Suppressor macrophage treated with lipopolysaccharide for 4 hours (primary cell): Measurements from ENCODE around the gene GALNTL6.
"Not testable (repeated sequence)": the region's sequence is repeated elsewhere in the genome, so short reads cannot be mapped to it uniquely, and the experiment has no call there.

Experiments
- DNase-seq: peaks from one replicate; pipeline ENCODE4 v3.0.0-alpha.2; 2020

Gene GALNTL6

GRCh38 chr4:172830295-172830764 is 1017.1 kb downstream of the GALNTL6 start:
- DNase-seq, result peak; percentile 48

GRCh38 chr4:172836661-172837060 is 1023.5 kb downstream of the GALNTL6 start:
- no peak for DNase-seq

- DNase-seq, result no peak
These were observed 1024.9 kb downstream of the GALNTL6 start for GRCh38 chr4:172838111-172838510.

- DNase-seq, result no peak
These were observed 1025.7 kb downstream of the GALNTL6 start for GRCh38 chr4:172838943-172839342.

- no peak for DNase-seq
These were observed 1029.6 kb downstream of the GALNTL6 start for GRCh38 chr4:172842779-172843178.

- no peak for DNase-seq
These were observed 1030.0 kb downstream of the GALNTL6 start for GRCh38 chr4:172843192-172843591.

GRCh38 chr4:172844556-172844955 is 1031.4 kb downstream of the GALNTL6 start:
- no peak for DNase-seq

GRCh38 chr4:172845281-172845680 is 1032.1 kb downstream of the GALNTL6 start:
- no peak for DNase-seq

GRCh38 chr4:172850838-172851237 is 1037.6 kb downstream of the GALNTL6 start:
- DNase-seq, result no peak

- DNase-seq, result no peak
These were observed 1038.3 kb downstream of the GALNTL6 start for GRCh38 chr4:172851534-172851933.

- DNase-seq, result no peak
These were observed 1043.8 kb downstream of the GALNTL6 start for GRCh38 chr4:172857026-172857425.

GRCh38 chr4:172858731-172859230 is 1045.6 kb downstream of the GALNTL6 start:
- DNase-seq, result no peak

GRCh38 chr4:172865103-172865502 is 1051.9 kb downstream of the GALNTL6 start:
- DNase-seq, result no peak

GRCh38 chr4:172865531-172866127 is 1052.4 kb downstream of the GALNTL6 start:
- no peak for DNase-seq

- no peak for DNase-seq
These were observed 1053.2 kb downstream of the GALNTL6 start for GRCh38 chr4:172866421-172866820.

- no peak for DNase-seq
These were observed 1054.6 kb downstream of the GALNTL6 start for GRCh38 chr4:172867835-172868234.

- no peak for DNase-seq
These were observed 1055.1 kb downstream of the GALNTL6 start for GRCh38 chr4:172868271-172868670.

- DNase-seq, result no peak
These were observed 1056.5 kb downstream of the GALNTL6 start for GRCh38 chr4:172869621-172870268.

GRCh38 chr4:172871381-172871780 is 1058.2 kb downstream of the GALNTL6 start:
- DNase-seq, result no peak

- no peak for DNase-seq
These were observed 1061.7 kb downstream of the GALNTL6 start for GRCh38 chr4:172874944-172875343.

GRCh38 chr4:172876394-172876793 is 1063.2 kb downstream of the GALNTL6 start:
- no peak for DNase-seq

- no peak for DNase-seq
These were observed 1068.4 kb downstream of the GALNTL6 start for GRCh38 chr4:172881645-172882044.

- not testable (repeated sequence) for DNase-seq
These were observed 1074.2 kb downstream of the GALNTL6 start for GRCh38 chr4:172887358-172887757.

GRCh38 chr4:172887959-172888358 is 1074.8 kb downstream of the GALNTL6 start:
- DNase-seq, result no peak

GRCh38 chr4:172892300-172892699 is 1079.1 kb downstream of the GALNTL6 start:
- DNase-seq, result peak; percentile 7
